ENCODE measurements around the gene CD82.

The CD82 gene, protein sequence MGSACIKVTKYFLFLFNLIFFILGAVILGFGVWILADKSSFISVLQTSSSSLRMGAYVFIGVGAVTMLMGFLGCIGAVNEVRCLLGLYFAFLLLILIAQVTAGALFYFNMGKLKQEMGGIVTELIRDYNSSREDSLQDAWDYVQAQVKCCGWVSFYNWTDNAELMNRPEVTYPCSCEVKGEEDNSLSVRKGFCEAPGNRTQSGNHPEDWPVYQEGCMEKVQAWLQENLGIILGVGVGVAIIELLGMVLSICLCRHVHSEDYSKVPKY

DNA sequence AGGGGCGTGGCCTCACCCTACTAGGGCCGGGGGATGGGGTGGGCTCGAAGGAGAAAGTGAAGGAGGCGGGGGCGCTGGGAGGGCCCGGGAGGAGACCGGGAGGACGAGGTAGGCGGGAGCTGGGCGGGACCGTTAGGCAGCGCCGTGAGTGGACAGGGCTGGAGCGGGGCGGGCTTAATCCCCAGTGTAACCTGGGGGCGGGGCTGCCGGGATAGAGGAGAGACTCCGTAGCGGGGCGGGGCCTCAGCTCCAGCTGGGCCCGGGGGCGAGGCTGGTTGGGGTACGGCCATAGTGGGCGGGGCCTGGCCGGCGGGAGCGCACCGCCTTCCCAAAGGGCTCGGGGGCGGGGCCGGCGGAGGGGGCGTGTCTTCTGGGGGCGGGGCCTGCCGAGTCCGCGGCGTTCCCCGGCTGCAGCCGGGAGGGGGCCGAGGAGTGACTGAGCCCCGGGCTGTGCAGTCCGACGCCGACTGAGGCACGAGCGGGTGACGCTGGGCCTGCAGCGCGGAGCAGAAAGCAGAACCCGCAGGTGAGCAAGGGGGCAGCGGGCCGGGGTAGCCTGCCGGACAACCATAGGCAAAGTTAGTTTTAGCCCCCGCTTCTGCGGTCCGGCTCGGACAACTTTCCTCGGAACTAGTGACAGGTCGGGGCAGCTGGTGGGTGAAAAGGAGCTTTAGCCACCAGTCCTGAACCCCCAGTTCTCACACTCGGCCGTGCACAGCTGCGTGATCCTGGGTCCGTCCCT is at the start of gene CD82:
TSS of gene CD82 (plus strand) at position 453 of the 742 bp plus-strand sequence. CDS start 29,000 bp downstream, outside the sequence.
- DNase-seq (ENCODE audit: low spot score) = peak; percentile 98

- no peak for DNase-seq (ENCODE audit: low spot score)
These were observed 48.6 kb upstream of the CD82 start for GRCh38 chr11:44516688-44517507.

DNA sequence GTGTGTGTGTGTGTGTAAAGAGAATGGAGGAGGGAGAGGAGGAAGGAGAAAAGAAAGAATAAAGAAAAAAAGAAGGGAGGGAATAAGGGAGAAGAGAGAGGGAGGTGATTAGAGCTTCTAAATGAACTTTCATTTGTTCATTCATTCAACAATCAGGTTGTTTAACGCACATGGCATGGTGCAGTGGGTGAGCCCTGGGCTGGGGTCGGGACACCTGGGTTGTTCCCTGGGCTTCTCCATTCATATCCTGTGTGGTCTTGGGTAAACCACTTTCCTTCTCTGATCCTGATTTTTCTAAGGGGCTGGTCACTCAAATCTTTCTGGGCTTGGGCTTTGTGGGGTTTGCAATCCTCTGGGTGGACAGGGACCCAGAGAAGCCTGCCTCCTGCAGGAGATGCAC is 47.9 kb upstream of the CD82 start:
- no peak for DNase-seq (ENCODE audit: low spot score)

- no peak for DNase-seq (ENCODE audit: low spot score)
These were observed 46.4 kb upstream of the CD82 start for GRCh38 chr11:44518968-44519550.

- DNase-seq (ENCODE audit: low spot score) = no peak
These were observed 45.3 kb upstream of the CD82 start for GRCh38 chr11:44519989-44520737.

GRCh38 chr11:44521148-44521547 is 44.3 kb upstream of the CD82 start:
- no peak for DNase-seq (ENCODE audit: low spot score)

- no peak for DNase-seq (ENCODE audit: low spot score)
These were observed 43.2 kb upstream of the CD82 start for GRCh38 chr11:44522294-44522693.

- DNase-seq (ENCODE audit: low spot score) = no peak
These were observed 41.1 kb upstream of the CD82 start for GRCh38 chr11:44524346-44524745.

- DNase-seq (ENCODE audit: low spot score) = no peak
These were observed 40.7 kb upstream of the CD82 start for GRCh38 chr11:44524751-44525201.

DNA sequence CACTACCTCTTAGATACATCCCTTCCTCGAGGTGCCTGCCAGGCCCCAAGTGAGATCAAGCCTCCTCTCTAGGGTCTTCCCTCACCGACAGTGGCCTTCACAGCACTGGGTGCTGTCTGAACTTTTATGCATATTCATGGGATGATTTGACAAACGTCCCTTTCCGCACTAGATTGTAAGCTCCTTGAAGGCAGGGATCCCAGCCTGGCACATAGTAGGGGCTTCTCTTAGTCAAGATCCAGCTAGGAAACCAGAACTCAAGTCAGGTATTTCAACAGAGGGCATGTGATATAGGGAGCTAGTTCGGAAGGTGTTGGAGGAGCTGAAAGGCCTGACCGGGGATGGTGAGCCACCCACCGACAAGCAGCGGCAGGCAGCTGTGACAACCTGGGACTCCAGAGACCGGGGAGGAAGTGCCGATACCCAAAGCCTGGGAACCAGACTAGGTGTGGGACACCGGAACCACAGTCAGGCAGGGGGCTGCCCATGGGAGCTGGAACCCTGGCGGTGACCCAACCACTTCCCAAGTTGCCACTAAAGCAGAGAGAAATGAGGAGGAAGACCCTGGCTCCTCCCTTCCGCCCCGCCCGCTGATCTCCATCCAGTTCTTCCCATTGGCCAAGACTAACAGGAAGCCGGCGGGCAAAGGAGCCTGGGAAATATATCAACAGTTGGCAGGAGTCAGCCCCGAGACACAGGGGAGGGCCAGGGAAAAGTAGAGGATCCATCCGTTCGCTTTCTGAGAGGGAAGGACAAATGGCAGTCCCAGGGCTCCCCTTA is 39.8 kb upstream of the CD82 start:
- DNase-seq (ENCODE audit: low spot score) = no peak

DNA sequence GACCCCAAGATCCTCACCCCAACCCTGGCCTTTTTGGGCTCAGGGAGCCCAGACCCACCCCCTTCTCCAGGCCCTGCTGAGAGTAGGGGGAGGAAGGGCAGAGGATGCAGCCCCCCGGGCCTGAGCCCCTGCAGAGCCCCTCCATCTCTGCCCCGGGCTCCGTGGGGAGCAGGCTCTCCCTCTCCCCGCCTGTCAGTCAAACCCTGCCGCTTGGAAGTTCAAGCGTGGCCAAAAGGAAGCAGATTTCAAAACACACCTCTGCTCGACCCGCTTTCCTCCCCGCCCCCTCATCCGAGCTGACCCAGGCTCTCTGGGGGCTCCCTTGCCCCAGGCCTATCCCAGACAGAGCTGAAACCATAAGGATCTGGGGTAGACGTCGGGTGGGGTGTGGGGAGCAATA is 39.0 kb upstream of the CD82 start:
- no peak for DNase-seq (ENCODE audit: low spot score)

DNA sequence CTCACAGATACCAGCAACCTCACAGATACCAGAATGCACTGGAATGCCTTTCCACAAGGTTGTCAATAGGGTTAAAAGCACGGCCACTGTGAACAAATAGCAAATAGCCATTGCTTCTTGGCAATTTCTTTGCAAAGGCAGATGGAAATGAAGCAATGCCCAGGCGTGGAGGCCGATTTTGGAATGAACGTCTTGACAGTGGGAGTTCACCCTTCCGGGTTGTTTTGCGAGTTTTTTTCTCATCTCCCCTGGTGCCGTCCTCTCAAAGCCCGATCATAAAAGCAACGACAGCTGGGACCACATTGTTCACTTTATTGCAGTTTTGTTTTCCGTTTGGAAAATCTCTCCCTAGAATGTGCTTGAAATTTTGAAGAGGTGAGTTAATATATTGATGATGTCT is 38.0 kb upstream of the CD82 start:
- no peak for DNase-seq (ENCODE audit: low spot score)

DNA sequence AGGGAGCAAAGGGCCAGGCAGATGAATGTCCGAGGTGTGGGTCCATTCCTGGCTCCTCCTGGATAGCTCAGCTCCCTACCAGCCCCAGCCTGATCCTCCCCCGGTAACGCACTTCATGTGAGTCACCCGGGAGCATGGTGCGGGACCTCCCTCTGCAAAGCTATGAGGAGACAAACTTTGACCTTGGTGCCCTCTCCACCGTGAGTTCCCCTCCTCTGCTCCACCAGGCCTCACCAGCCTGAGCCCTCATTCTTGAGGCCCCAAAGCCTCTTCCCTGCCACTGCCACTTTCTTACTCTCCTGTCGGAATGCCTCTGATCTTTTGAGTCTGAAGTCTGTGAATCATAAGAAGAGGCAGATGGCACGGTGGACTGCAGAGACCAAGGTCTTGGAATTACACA is 37.4 kb upstream of the CD82 start:
- no peak for DNase-seq (ENCODE audit: low spot score)

DNA sequence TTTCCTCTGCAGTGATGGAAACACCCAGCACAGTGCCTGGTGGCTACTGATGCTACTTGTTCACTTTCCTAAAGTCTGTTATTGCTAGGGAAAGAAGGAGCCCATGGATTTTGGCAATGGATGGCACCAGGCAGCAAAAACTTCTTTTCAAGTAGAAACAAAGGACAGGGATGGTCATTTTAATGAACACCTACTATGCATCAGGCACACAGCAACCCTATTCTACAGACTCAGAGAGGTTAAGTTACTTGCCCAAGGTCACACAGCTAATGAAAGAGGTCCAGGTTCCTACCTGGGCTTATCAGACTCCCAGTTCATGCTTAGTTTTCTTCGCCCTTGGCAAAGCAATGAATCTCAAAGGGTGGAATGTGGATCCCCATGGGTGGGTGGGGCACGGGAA is 36.9 kb upstream of the CD82 start:
- DNase-seq (ENCODE audit: low spot score) = no peak

DNA sequence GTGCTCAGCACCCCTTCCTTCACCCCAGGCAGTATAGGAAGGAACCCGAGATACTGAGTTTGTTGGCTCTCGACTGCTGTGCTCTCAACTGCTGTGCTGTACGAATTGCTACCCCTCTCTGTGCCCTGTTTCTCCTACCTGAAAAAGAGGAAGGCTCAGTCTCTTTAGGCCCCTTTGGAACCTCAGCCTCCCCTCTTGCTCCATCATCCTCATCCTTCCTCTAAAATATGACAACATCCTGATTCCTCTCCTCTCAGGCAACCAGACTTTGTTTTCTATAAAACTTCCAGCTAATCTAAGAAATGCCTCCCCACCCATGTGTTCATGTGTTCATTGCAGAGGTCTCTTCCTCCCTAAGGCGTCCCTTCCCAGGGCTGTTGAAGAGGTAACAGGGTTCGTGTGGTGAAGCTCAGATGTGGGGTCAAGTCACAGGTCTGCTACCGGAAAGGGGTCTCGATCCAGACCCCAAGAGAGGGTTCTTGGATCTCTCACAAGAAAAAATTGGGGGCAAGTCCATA is 35.5 kb upstream of the CD82 start:
- no peak for DNase-seq (ENCODE audit: low spot score)

GRCh38 chr11:44530413-44531115 is 34.9 kb upstream of the CD82 start:
- no peak for DNase-seq (ENCODE audit: low spot score)

GRCh38 chr11:44531116-44531504 is 34.4 kb upstream of the CD82 start:
- no peak for DNase-seq (ENCODE audit: low spot score)

DNA sequence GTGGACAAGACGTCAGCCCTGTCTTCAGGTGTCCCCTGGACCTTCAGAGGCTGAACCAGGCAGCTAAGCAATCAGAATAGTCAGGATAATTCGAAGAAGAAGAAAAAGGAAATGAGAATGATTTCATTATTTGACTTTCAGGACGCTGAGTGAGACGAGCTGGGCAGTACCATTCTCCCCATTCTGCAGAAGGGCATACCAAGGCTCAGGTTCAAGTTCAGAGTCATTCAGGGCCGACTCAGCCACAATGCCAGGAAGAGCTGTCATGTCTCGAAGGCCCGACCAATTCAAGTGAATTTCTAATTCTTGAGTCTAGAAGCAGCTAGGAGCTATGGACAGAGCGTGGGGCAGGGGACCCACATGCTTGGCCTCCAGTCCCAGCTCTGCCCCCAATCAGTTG is 33.8 kb upstream of the CD82 start:
- no peak for DNase-seq (ENCODE audit: low spot score)

- no peak for DNase-seq (ENCODE audit: low spot score)
These were observed 32.7 kb upstream of the CD82 start for GRCh38 chr11:44532809-44533208.
